ENCODE data around the gene CRYBA1.
"Not testable (repeated sequence)": the region's sequence is repeated elsewhere in the genome, so short reads cannot be mapped to it uniquely, and the experiment has no call there.

CRYBA1 gene

DNA sequence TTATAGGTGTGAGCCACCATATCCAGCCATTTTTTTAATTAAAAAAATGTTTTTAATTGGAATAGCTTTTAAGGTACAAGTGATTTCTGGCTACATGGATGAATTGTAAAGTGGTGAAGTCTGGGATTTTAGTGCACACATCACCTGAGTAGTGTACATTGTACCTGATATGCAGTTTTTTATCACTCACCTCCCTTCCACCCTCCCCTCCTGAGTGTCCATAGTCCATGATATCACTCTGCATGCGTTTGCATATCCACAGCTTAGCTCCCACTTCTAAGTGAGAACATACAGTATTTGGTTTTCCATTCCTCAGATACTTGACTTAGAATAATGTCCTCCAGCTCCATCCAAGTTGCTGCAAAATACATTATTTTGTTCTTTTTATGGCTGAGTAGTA is 13.4 kb upstream of the CRYBA1 start:
- Histone ChIP-seq H3K4me3 (replicated peaks; ENCODE audit: insufficient read depth, low read length) (no peak overlapping the region), H3K27ac (replicated peaks) (no peak overlapping the region), H3K27me3 (ENCODE audit: insufficient read depth, poor library complexity, severe bottlenecking) (no peaks in the 10 kb centered on the region)
- TF ChIP-seq GABPA (IDR thresholded peaks at IDR 0.05; ENCODE audit: low read depth) (no peak), REST (IDR thresholded peaks at IDR 0.05; ENCODE audit: insufficient replicate concordance, low read depth) (no peak), SPI1 (IDR thresholded peaks at IDR 0.05; ENCODE audit: borderline replicate concordance, low read depth) (no peak), POLR2AphosphoS5 (IDR thresholded peaks at IDR 0.05; ENCODE audit: low read depth) (no peak)
- TF ChIP-seq, protein P1, sequence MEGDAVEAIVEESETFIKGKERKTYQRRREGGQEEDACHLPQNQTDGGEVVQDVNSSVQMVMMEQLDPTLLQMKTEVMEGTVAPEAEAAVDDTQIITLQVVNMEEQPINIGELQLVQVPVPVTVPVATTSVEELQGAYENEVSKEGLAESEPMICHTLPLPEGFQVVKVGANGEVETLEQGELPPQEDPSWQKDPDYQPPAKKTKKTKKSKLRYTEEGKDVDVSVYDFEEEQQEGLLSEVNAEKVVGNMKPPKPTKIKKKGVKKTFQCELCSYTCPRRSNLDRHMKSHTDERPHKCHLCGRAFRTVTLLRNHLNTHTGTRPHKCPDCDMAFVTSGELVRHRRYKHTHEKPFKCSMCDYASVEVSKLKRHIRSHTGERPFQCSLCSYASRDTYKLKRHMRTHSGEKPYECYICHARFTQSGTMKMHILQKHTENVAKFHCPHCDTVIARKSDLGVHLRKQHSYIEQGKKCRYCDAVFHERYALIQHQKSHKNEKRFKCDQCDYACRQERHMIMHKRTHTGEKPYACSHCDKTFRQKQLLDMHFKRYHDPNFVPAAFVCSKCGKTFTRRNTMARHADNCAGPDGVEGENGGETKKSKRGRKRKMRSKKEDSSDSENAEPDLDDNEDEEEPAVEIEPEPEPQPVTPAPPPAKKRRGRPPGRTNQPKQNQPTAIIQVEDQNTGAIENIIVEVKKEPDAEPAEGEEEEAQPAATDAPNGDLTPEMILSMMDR (IDR thresholded peaks at IDR 0.05; ENCODE audit: insufficient read depth, low read length) = no peak
- no peak for DNase-seq (ENCODE audit: low read depth in 1 of 2, low spot score in 1 of 2)

DNA sequence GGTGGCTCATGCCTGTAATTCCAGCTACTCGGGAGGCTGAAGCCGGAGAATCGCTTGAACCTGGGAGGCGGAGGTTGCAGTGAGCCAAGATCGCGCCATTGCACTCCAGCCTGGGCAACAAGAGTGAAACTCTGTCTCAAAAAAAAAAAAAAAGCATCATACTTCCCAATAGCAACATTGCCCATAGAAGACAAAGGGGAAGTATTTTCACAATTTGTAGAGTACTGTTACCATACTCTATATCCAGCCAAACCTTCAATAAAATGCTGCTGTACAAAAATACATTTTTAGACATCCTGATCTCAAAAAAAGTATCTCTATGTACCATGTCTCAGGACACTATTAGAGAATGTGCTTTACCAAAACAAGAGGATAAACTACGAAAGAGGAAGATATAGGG is 11.7 kb upstream of the CRYBA1 start:
- not testable (repeated sequence) for H3K27me3 ChIP-seq (ENCODE audit: insufficient read depth, poor library complexity, severe bottlenecking); H3K4me3 ChIP-seq (replicated peaks; ENCODE audit: insufficient read depth, low read length); H3K27ac ChIP-seq (replicated peaks); DNase-seq (ENCODE audit: low read depth in 1 of 2, low spot score in 1 of 2)

DNA sequence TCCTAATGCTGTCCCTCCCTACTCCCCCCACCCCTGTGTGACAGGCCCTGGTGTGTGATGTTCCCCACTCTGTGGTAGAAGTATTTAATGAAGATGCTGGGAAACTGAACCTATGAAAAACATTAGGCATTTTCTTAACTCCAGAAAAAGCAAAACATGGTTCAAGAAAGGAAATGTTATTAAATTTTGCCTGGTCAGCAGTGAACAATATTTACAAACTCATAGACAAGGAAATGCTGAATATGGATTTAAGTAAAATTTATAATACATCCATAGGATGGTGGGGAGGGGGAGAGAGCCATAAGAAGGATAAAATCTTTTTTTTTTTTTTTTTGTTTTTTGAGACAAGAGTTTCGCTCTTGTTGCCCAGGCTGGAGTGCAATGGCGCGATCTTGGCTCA is 10.8 kb upstream of the CRYBA1 start:
- H3K27ac ChIP-seq (replicated peaks) = no peak overlapping the region
- no peak for DNase-seq (ENCODE audit: low read depth in 1 of 2, low spot score in 1 of 2)
- no peaks in the 10 kb centered on the region for H3K27me3 ChIP-seq (ENCODE audit: insufficient read depth, poor library complexity, severe bottlenecking)
- TF ChIP-seq REST (IDR thresholded peaks at IDR 0.05; ENCODE audit: insufficient replicate concordance, low read depth) (no peak), GABPA (IDR thresholded peaks at IDR 0.05; ENCODE audit: low read depth) (no peak), SPI1 (IDR thresholded peaks at IDR 0.05; ENCODE audit: borderline replicate concordance, low read depth) (no peak), POLR2AphosphoS5 (IDR thresholded peaks at IDR 0.05; ENCODE audit: low read depth) (no peak)
- TF ChIP-seq, protein P1 (IDR thresholded peaks at IDR 0.05; ENCODE audit: insufficient read depth, low read length) = no peak
- no peak overlapping the region for H3K4me3 ChIP-seq (replicated peaks; ENCODE audit: insufficient read depth, low read length)

GRCh38 chr17:29237476-29238132 is 9.1 kb upstream of the CRYBA1 start:
- H3K27ac ChIP-seq (replicated peaks) = no peak overlapping the region
- H3K4me3 ChIP-seq (replicated peaks; ENCODE audit: insufficient read depth, low read length) = no peak overlapping the region

More at GRCh38 chr17:29237476-29238132, 9.1 kb upstream of the CRYBA1 start:
- DNase-seq (ENCODE audit: low read depth in 1 of 2, low spot score in 1 of 2) = peak; percentile 21 to 45
- no peaks in the 10 kb centered on the region for H3K27me3 ChIP-seq (ENCODE audit: insufficient read depth, poor library complexity, severe bottlenecking)
- TF ChIP-seq SPI1 (IDR thresholded peaks at IDR 0.05; ENCODE audit: borderline replicate concordance, low read depth) (no peak), POLR2AphosphoS5 (IDR thresholded peaks at IDR 0.05; ENCODE audit: low read depth) (no peak), REST (IDR thresholded peaks at IDR 0.05; ENCODE audit: insufficient replicate concordance, low read depth) (no peak), GABPA (IDR thresholded peaks at IDR 0.05; ENCODE audit: low read depth) (no peak)
- TF ChIP-seq, protein P1 (IDR thresholded peaks at IDR 0.05; ENCODE audit: insufficient read depth, low read length) = no peak
